ENCODE data around the gene TJP1.

DNA sequence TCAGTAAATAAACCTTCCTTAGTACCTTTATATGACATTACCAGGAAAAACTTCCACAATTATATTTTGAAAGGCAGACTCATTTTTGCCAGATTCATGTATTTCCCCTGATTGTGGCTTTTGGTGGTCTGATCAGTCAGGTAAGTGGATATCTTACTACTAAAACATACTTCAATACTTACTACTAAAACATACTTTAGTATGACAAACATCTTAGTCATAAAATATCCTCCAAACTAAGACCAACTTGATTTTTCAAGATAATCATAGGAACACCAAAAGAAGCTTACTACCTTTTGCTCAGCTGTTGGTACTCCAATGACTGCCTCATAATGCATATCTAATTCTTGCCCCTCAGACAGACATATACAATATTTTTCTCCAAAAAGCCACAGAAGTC, 9.3 kb downstream of the TJP1 start:
- TF ChIP-seq, protein P1, sequence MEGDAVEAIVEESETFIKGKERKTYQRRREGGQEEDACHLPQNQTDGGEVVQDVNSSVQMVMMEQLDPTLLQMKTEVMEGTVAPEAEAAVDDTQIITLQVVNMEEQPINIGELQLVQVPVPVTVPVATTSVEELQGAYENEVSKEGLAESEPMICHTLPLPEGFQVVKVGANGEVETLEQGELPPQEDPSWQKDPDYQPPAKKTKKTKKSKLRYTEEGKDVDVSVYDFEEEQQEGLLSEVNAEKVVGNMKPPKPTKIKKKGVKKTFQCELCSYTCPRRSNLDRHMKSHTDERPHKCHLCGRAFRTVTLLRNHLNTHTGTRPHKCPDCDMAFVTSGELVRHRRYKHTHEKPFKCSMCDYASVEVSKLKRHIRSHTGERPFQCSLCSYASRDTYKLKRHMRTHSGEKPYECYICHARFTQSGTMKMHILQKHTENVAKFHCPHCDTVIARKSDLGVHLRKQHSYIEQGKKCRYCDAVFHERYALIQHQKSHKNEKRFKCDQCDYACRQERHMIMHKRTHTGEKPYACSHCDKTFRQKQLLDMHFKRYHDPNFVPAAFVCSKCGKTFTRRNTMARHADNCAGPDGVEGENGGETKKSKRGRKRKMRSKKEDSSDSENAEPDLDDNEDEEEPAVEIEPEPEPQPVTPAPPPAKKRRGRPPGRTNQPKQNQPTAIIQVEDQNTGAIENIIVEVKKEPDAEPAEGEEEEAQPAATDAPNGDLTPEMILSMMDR (IDR thresholded peaks at IDR 0.05): no peak
- no peak for TF ChIP-seq POLR2A (IDR thresholded peaks at IDR 0.05)

All from lower leg skin (tissue), 3 donors.